ENCODE data around the gene DIP2A. TPM values are rescaled to one million over a fixed set of nuclear protein-coding genes. Genes with fewer than 3 reads are reported as not detected.

The DIP2A gene
- total RNA-seq, 1 donor, result 26.5 TPM

GRCh38 chr21:46545363-46545762, 86.7 kb downstream of the DIP2A start:
- no peak for TF ChIP-seq CTCF (IDR thresholded peaks at IDR 0.05; ENCODE audit: insufficient read depth, low read length)
- no peak overlapping the region for H3K4me3 ChIP-seq (ENCODE audit: low read depth, low read length)
- DNase-seq (ENCODE audit: low read depth), result no peak

GRCh38 chr21:46545911-46546310, 87.2 kb downstream of the DIP2A start:
- no peak for TF ChIP-seq CTCF (IDR thresholded peaks at IDR 0.05; ENCODE audit: insufficient read depth, low read length)
- no peak overlapping the region for H3K4me3 ChIP-seq (ENCODE audit: low read depth, low read length)
- no peak for DNase-seq (ENCODE audit: low read depth)

GRCh38 chr21:46546799-46547198, 88.1 kb downstream of the DIP2A start:
- H3K4me3 ChIP-seq (ENCODE audit: low read depth, low read length), result no peak overlapping the region
- DNase-seq (ENCODE audit: low read depth), result no peak
- no peak for TF ChIP-seq CTCF (IDR thresholded peaks at IDR 0.05; ENCODE audit: insufficient read depth, low read length)

- TF ChIP-seq CTCF (IDR thresholded peaks at IDR 0.05; ENCODE audit: insufficient read depth, low read length), result no peak
- H3K4me3 ChIP-seq (ENCODE audit: low read depth, low read length), result no peak overlapping the region
- no peak for DNase-seq (ENCODE audit: low read depth)
Observed at GRCh38 chr21:46549650-46550049, 91.0 kb downstream of the DIP2A start.

GRCh38 chr21:46550116-46550941, 91.6 kb downstream of the DIP2A start:
- no peak overlapping the region for H3K4me3 ChIP-seq (ENCODE audit: low read depth, low read length)
- DNase-seq (ENCODE audit: low read depth), result no peak
- no peak for TF ChIP-seq CTCF (IDR thresholded peaks at IDR 0.05; ENCODE audit: insufficient read depth, low read length)

GRCh38 chr21:46551636-46552241, 93.0 kb downstream of the DIP2A start:
- no peak for TF ChIP-seq CTCF (IDR thresholded peaks at IDR 0.05; ENCODE audit: insufficient read depth, low read length)
- DNase-seq (ENCODE audit: low read depth), result no peak
- H3K4me3 ChIP-seq (ENCODE audit: low read depth, low read length), result no peak overlapping the region

All from fibroblast of the aortic adventitia (primary cell).